ENCODE measurements around the gene SORCS2. TPM values are rescaled to one million over a fixed set of nuclear protein-coding genes. Genes with fewer than 3 reads are reported as not detected.
A peak's percentile ranks its signal among the peaks of the same experiment; 100 is the strongest.

SORCS2 gene
- total RNA-seq, 1 experiment from 2014 or later = 0.15 TPM

- Histone ChIP-seq H3K9me3 (ENCODE audit: control insufficient read depth, insufficient read depth, low read depth, low read length) (no peaks in the 10 kb centered on the region), H3K27ac (ENCODE audit: low read length) (no peak overlapping the region), H3K4me3 (ENCODE audit: low read depth in 2 of 2, low read length in 2 of 2) (no peak overlapping the region), H3K4me1 (ENCODE audit: control insufficient read depth, insufficient read depth, low read length) (no peaks in the 10 kb centered on the region), H3K27me3 (ENCODE audit: control insufficient read depth, insufficient read depth, low read length) (no peaks in the 10 kb centered on the region), H3K36me3 (ENCODE audit: control insufficient read depth, insufficient read depth, low read length) (no peaks in the 10 kb centered on the region)
- CTCF ChIA-PET = no interaction called here
- POLR2A ChIA-PET = no interaction called here
- BruUV-seq (replicated peaks) = no TSS peak
- TF ChIP-seq REST (IDR thresholded peaks at IDR 0.05; ENCODE audit: insufficient read depth in 1 of 2, low read depth in 2 of 2, low read length in 1 of 2) (no peak), SIN3A (IDR thresholded peaks at IDR 0.05; ENCODE audit: borderline replicate concordance, insufficient read depth, low read depth, low read length) (no peak), TCF7L2 (IDR thresholded peaks at IDR 0.05; ENCODE audit: low read depth, low read length) (no peak), POLR2AphosphoS5 (IDR thresholded peaks at IDR 0.05; ENCODE audit: low read depth, low read length) (no peak), CTCF (IDR thresholded peaks at IDR 0.05) (no peak)
- in situ Hi-C loops (cut with HindIII; ENCODE audit: low pct_unique_long_range_greater_than_20kb, low sequenced_read_pairs) = no loop called here
- intact Hi-C loops (cut with micrococcal nuclease; ENCODE audit: unreplicated experiment) = no loop called here
- no peak for DNase-seq (ENCODE audit: low read depth, low spot score)
- 0 out of 2 replicates have a peak, but pooled peaks have one; percentile 30 for ATAC-seq
Observed at GRCh38 chr4:7621252-7622035, 429.1 kb downstream of the SORCS2 start.

- no peaks in the 10 kb centered on the region for H3K9me3 ChIP-seq (ENCODE audit: control insufficient read depth, insufficient read depth, low read depth, low read length)
- in situ Hi-C loops (cut with HindIII; ENCODE audit: low pct_unique_long_range_greater_than_20kb, low sequenced_read_pairs) (no loop called here), intact Hi-C loops (cut with micrococcal nuclease; ENCODE audit: unreplicated experiment) (no loop called here)
- no peak overlapping the region for H3K27ac ChIP-seq (ENCODE audit: low read length)
- DNase-seq (ENCODE audit: low read depth, low spot score) (no peak), ATAC-seq (no peak)
- ChIA-PET CTCF (no interaction called here), POLR2A (no interaction called here)
- H3K27me3 ChIP-seq (ENCODE audit: control insufficient read depth, insufficient read depth, low read length) = no peaks in the 10 kb centered on the region
- no peaks in the 10 kb centered on the region for H3K4me1 ChIP-seq (ENCODE audit: control insufficient read depth, insufficient read depth, low read length)
- H3K36me3 ChIP-seq (ENCODE audit: control insufficient read depth, insufficient read depth, low read length) = no peaks in the 10 kb centered on the region
- BruUV-seq (replicated peaks) = no TSS peak
- TF ChIP-seq REST (IDR thresholded peaks at IDR 0.05; ENCODE audit: insufficient read depth in 1 of 2, low read depth in 2 of 2, low read length in 1 of 2) (no peak), POLR2AphosphoS5 (IDR thresholded peaks at IDR 0.05; ENCODE audit: low read depth, low read length) (no peak), TCF7L2 (IDR thresholded peaks at IDR 0.05; ENCODE audit: low read depth, low read length) (no peak), SIN3A (IDR thresholded peaks at IDR 0.05; ENCODE audit: borderline replicate concordance, insufficient read depth, low read depth, low read length) (no peak), CTCF (IDR thresholded peaks at IDR 0.05) (no peak)
- H3K4me3 ChIP-seq (ENCODE audit: low read depth in 2 of 2, low read length in 2 of 2) = no peak overlapping the region
Observed at GRCh38 chr4:7622371-7622770, 430.0 kb downstream of the SORCS2 start.

All from Panc1 (cell line).